Measurements from ENCODE around the gene C22orf31. TPM values are rescaled to one million over a fixed set of nuclear protein-coding genes. Genes with fewer than 3 reads are reported as not detected.

The C22orf31 gene
- polyA plus RNA-seq, 3 donors, result not detected

DNA sequence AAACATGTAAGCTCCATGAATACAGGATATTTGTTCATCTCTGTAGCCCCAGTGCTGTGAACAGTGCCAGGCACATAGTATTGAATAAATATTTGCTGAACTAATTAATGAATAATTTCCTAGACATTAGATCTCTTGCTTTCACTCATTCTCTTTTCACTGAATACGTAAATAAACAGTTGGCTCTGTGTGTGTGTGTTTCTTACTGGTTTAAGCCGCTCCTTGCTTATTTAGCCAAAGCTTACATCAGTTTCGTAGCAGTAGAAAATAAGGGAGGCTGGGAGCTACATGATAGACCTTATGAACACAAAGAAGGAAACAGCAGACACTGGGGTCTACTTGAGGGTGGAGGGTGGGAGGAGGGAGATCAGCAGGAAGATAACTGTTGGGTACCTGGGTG is 28.4 kb upstream of the C22orf31 start:
- TF ChIP-seq, protein P1, sequence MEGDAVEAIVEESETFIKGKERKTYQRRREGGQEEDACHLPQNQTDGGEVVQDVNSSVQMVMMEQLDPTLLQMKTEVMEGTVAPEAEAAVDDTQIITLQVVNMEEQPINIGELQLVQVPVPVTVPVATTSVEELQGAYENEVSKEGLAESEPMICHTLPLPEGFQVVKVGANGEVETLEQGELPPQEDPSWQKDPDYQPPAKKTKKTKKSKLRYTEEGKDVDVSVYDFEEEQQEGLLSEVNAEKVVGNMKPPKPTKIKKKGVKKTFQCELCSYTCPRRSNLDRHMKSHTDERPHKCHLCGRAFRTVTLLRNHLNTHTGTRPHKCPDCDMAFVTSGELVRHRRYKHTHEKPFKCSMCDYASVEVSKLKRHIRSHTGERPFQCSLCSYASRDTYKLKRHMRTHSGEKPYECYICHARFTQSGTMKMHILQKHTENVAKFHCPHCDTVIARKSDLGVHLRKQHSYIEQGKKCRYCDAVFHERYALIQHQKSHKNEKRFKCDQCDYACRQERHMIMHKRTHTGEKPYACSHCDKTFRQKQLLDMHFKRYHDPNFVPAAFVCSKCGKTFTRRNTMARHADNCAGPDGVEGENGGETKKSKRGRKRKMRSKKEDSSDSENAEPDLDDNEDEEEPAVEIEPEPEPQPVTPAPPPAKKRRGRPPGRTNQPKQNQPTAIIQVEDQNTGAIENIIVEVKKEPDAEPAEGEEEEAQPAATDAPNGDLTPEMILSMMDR (IDR thresholded peaks at IDR 0.05), result no peak
- Mint-ChIP-seq H3K4me3 (peak overlapping the region in 1 of 2 donors; percentile 43), H3K36me3 (no peaks in the 10 kb centered on the region), H3K9me3 (no peaks in the 10 kb centered on the region), H3K27ac (no peak overlapping the region), H3K4me1 (peaks cover 4% of the 10 kb centered on the region), H3K27me3 (ENCODE audit: low read depth in 3 of 3) (peaks cover 5 to 10% (median 6%) of the 10 kb centered on the region in 3 donors)
- no peak overlapping the region for H3K4me2 ChIP-seq (replicated peaks; ENCODE audit: extremely low read depth, low read length, poor library complexity, severe bottlenecking)
- H3K9me3 ChIP-seq (replicated peaks in 1 of 2; ENCODE audit: control insufficient read depth in 1 of 2, insufficient read depth in 1 of 2, low read length in 2 of 2), result no peaks in the 10 kb centered on the region
- intact Hi-C loops (cut with micrococcal nuclease), result no loop called here
- H3K9ac ChIP-seq (ENCODE audit: insufficient read depth, low read length, poor library complexity, severe bottlenecking), result no peak overlapping the region
- WGBS (ENCODE audit: insufficient coverage), result 94% methylated on average over 2 of the region's 3 CpGs
- no peak overlapping the region for H3K27ac ChIP-seq (ENCODE audit: low read depth in 1 of 2, low read length in 2 of 2)
- H2AFZ ChIP-seq (ENCODE audit: insufficient read depth, low read depth, low read length, poor library complexity, severe bottlenecking), result no peak overlapping the region
- no peak for DNase-seq
- no peak overlapping the region for H3K4me3 ChIP-seq (replicated peaks in 1 of 3; ENCODE audit: low read depth in 2 of 3, low read length in 3 of 3)
- H4K20me1 ChIP-seq (ENCODE audit: insufficient read depth, low read length), result no peaks in the 10 kb centered on the region
- peaks cover 2% of the 10 kb centered on the region in 2 donors for H3K27me3 ChIP-seq (ENCODE audit: control insufficient read depth in 2 of 2, insufficient read depth in 2 of 2, low read length in 2 of 2)
- H3K4me1 ChIP-seq (ENCODE audit: control insufficient read depth in 1 of 2, insufficient read depth in 2 of 2, low read length in 2 of 2), result no peaks in the 10 kb centered on the region
- no peaks in the 10 kb centered on the region for H3K79me2 ChIP-seq (ENCODE audit: insufficient read depth, low read length)
- H3K36me3 ChIP-seq (replicated peaks in 1 of 2; ENCODE audit: control insufficient read depth in 1 of 2, insufficient read depth in 2 of 2, low read length in 2 of 2), result no peaks in the 10 kb centered on the region

DNA sequence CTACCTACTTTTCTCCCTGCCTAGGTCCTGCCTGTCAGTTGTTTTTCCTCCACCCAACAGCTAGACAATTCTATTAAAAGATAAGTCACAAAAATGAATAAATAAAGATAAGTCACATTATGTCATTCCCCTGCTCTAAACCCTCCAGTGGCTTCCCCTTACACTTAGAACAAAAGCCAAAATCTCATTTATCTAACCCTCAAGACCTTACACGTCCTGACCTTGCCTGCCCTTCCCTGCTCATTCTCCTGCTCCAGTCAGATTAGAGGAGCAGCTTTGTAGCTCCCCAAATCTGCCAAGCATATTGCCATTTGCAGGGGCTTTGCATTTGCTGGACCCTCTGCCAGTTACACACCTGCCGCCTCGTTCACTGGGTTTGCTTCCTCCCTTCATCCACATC is 27.9 kb upstream of the C22orf31 start:
- Mint-ChIP-seq H3K27ac (peak overlapping the region in 1 of 7 donors; percentile 33), H3K27me3 (ENCODE audit: low read depth in 3 of 3) (peaks cover 5 to 10% (median 5%) of the 10 kb centered on the region in 3 donors), H3K9me3 (no peaks in the 10 kb centered on the region), H3K36me3 (no peaks in the 10 kb centered on the region), H3K4me1 (peaks cover 4% of the 10 kb centered on the region), H3K4me3 (peak overlapping the region in 1 of 2 donors; percentile 43)
- Histone ChIP-seq H3K79me2 (ENCODE audit: insufficient read depth, low read length) (no peaks in the 10 kb centered on the region), H3K9ac (ENCODE audit: insufficient read depth, low read length, poor library complexity, severe bottlenecking) (no peak overlapping the region), H3K36me3 (replicated peaks in 1 of 2; ENCODE audit: control insufficient read depth in 1 of 2, insufficient read depth in 2 of 2, low read length in 2 of 2) (no peaks in the 10 kb centered on the region), H4K20me1 (ENCODE audit: insufficient read depth, low read length) (no peaks in the 10 kb centered on the region), H2AFZ (ENCODE audit: insufficient read depth, low read depth, low read length, poor library complexity, severe bottlenecking) (no peak overlapping the region), H3K27ac (ENCODE audit: low read depth in 1 of 2, low read length in 2 of 2) (no peak overlapping the region), H3K27me3 (ENCODE audit: control insufficient read depth in 2 of 2, insufficient read depth in 2 of 2, low read length in 2 of 2) (peaks cover 2% of the 10 kb centered on the region in 2 donors), H3K4me1 (ENCODE audit: control insufficient read depth in 1 of 2, insufficient read depth in 2 of 2, low read length in 2 of 2) (peaks cover 0 to 1% of the 10 kb centered on the region in 2 donors), H3K4me3 (replicated peaks in 1 of 3; ENCODE audit: low read depth in 2 of 3, low read length in 3 of 3) (no peak overlapping the region), H3K9me3 (replicated peaks in 1 of 2; ENCODE audit: control insufficient read depth in 1 of 2, insufficient read depth in 1 of 2, low read length in 2 of 2) (no peaks in the 10 kb centered on the region), H3K4me2 (replicated peaks; ENCODE audit: extremely low read depth, low read length, poor library complexity, severe bottlenecking) (no peak overlapping the region)
- TF ChIP-seq, protein P1 (IDR thresholded peaks at IDR 0.05), result no peak
- DNase-seq, result no peak
- intact Hi-C loops (cut with micrococcal nuclease), result loop anchor here in 1 of 2 donors (10.0 kb wide), 1 partner anchor 65 kb away; no protein-coding TSS in a partner anchor
- WGBS (ENCODE audit: insufficient coverage), result 67% methylated on average over 3 of the region's 3 CpGs

Data from CD14-positive monocyte (primary cell).